Activated CD4-positive, CD25-positive, alpha-beta regulatory T cell treated with anti-CD3 and anti-CD28 coated beads, Interleukin-2, amount 50 U/mL, for 72 hours (primary cell): ENCODE results near the gene FBXW4.
"Not testable (repeated sequence)": the region's sequence is repeated elsewhere in the genome, so short reads cannot be mapped to it uniquely, and the experiment has no call there.

Experiments used
- DNase-seq: peaks from one replicate; pipeline ENCODE4 v3.0.0; 2021

FBXW4 gene

DNA sequence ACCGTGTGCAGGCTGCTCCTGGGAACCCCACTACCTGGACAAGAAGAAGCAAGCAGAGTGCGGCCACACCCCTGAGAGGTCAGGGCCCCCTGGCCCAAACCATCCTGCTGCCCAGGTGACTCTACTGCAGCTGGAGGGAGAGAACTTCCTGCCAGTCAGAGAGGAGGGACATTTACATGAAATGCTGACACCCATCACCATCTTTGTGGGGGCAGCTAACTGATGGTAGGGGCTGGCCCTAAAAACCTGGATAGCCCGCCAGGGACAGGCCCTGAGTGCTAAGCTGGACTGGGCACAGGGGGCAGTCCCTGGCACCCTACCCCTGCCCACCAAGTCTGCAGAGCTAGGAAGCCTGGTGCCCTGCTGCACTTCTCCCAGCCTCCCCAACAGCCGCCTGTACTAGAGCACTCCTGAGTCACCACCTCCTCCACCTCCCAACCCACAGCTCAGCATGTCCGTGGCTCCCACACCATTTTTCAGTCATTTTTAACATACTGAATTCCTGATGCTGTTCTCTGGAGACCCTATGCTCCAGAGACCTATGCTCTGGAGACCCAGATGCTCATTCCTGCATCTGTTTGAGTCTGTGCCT lies 79.3 kb downstream of the FBXW4 start:
- DNase-seq: no peak

DNA sequence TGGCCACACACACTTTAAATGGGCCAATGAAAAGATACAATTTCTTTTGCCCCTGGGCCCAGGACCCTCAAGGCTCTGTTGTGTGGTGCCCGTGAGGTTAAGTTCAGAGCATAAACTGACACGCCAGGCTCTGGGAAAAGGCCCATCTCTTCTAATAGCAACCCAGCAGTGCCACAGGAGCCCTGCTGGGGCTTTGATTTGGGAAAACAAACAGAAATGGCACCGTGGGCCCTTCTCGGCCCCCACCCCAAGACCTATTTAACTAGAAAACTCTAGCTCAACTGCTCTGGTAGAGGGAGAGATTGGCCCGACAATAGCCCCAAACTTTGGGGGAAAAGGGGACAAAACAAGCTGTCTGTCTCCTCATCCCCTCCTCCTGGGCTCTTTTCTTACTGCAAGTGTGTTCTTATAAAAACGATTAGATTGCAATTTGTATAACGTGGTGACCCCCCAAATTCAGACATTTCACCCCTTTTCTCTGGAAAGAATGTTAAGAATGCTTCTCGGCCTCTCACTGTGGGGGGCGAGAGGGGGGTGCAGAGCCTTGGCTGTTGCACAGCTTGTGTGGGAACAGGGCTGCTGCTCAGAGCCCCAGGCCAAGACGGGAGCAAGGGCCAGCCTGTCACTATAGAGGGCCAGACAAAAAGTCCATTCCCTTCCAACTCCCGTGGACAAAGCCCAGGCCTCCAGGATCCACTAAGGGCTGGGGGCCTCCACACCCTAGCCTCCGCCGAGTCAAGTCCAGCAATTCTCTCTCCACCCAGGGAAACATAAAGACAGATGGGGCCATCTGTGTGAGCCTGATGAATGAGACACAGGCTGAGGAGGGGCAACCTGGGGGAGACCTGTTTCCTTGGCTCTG lies 80.1 kb downstream of the FBXW4 start:
- no peak for DNase-seq

DNA sequence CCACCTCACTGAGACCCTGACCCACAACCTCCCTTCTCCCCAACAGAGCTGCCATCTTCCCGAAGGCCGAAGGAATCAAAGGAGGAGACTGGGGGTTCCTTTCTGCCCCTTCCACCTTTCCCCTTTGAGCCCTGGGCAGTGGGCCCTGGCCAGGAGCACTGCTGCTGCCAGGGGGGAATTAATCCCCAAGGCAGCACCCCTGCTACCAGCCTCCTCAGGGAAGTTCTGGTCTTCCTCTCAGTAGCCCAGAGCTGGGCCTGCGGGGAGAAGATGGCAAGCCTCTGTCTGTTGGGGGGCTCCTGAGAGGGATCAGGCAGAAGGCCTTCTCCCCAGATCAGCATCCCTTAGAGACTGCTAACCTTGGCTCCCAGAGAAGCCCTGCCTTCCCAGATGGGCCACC lies 81.3 kb downstream of the FBXW4 start:
- DNase-seq: no peak

DNA sequence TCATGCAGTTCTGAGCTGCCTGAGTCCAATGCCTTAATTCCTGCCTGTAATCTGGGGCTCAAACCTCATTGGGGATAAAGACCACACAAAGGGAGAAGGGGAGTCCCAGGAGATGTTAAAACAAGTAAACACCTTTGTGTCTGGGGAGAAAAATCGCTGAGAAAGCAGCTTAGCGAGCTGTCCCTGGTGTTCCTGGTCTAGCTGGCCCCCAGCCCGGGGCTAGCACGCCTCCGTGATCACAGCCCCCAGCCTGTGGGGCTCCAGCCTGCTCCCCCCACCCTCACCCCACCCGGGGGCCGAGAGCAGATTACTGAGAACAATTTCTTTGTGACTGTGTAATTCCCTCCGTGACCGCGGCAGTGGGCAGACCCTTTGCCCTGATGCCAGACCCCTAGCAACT lies 82.1 kb downstream of the FBXW4 start:
- DNase-seq: no peak

DNA sequence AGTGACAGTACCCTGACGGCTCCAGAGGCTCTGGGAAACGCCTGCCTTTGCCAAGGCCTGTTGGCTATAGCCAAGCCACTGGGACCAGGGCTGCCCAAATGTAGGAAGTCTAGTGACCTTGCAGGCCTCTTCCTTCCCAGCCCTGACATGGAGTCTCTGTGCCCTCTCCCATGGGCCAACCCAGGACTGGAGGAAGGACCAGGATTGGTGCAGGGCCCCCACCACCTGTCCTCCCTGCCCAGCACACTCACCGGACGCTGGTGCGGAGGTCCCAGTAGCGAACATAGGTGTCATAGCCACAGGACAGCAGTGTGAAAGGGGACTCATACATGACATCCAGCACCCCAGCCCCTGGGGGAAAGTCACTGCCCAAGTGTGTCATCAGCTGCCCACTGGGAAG lies 82.9 kb downstream of the FBXW4 start:
- no peak for DNase-seq

DNA sequence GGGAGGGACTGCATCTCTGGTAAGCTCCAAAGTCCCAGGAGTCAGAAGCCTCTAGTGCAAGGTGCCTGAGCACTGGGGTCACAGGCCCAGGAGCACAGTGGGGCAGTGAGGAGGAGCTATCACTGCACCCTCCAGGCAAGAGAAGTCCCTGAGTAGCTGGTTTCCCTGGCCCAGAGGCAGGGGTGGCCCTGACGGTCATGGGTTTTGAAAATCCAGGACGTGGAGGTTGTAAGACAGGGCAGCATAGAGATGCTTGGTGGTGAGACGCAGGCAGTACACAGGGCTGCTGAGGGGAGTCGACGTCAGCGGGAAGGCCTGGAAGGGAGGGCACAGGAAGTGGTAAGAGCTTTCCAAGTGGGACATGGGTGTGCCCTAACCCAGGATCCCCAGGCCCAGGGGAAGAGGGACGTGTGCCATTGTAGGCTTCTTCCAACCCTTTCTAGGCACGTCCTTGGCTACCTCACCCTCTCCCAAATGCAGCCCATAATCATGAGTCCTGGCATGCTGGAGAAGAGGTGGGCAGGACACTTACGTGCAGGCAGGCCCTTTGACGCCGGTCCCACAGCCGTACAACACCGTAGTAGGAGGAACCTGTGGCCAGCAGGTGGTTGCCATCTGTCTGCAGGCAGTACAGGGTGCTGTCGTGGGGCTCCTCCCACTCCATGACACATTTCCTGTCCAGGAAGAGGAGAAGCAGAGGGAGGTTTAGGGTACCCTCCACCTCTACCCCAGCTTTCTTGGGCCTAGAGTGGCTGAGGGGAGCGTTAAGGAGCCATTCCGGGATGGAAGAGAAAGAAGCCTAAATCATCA lies 83.7 kb downstream of the FBXW4 start:
- no peak for DNase-seq

DNA sequence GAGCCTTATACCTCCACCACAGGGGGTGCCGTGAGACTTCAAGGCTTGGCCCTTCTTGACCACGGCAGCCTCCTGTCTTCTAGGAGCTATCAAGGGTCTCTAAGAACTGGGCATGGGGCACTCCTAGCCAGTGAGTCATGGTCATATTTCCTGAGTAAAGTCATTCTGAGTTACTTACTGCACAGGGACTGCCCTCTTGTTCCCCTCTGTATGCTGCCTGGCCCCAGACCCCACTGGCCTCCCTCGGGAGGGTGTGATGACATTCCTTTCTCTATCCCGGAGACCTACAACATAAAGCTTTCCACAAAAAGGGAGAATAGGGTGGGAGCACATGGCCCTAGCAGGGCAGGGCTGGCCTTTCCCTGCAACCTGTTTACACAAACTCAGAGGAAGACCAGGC lies 85.5 kb downstream of the FBXW4 start:
- no peak for DNase-seq

DNA sequence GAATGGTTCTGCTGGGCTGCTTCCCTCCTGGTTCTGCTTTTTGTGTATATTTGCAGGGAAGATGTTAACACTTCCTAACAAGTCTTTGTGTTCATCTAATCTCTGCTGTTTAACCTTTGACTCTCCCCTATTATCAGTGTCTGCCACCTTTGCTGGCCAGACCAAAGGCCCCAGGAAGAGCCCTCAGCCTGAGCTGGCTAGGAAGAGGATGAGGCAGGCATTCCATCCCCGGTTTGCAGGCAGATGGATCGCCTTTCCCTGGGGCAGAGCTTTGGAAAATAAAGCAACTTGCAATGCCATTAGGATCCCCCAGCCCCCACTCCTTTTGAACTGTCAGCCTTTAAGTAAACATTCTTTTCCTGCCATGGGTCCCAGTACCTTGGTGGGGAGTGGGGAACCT lies 87.8 kb downstream of the FBXW4 start:
- no peak for DNase-seq

DNA sequence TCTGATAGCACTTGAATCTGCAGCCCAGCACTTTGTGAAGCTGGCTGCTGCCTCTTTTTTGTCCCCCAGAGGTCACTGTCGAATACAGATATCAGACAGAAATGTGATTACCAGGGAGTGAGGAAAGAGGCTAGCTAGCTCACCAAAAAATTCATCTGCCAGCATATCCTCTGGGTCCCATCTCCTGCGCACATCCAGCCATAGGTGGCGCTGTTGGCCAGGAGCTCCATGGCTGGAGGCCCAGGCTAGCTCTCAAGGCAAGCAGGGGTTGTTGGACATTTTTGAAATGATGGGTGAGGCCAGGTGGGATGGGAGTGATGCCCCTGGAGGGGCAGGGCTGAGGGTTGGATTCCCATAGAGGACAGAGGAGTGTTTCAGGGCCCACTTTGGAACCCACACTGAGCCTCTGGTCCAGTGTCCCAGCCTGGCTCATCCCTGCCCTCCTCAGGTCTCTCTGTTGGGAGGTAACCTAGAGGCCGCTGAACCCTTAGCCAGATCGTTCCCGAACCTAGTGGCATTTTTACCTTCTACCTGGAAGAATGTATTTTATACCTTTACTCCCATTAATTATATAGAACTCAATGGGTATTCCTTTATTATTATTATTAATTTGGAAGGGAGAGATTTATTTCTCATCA lies 92.1 kb downstream of the FBXW4 start:
- peak; percentile 74 for DNase-seq

DNA sequence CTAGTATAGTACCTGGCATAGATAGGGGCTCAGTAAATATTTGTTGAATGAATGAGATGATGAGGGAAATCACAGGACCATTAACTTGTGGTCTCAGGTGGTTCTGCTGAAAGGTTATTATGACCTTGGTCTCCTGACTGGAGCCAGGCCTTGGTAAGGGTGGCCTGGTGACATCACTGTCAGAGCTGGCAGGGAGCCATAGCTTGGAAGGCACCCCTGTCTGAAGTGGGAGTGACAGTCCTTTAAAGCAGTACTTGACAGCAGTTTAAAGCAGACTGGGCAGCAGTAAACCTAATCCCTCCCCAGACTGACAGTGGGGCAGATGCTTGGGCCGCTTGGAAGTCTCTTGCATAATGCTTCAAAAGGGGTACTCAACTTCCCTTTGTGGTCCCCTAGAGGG lies 93.4 kb downstream of the FBXW4 start:
- no peak for DNase-seq

DNA sequence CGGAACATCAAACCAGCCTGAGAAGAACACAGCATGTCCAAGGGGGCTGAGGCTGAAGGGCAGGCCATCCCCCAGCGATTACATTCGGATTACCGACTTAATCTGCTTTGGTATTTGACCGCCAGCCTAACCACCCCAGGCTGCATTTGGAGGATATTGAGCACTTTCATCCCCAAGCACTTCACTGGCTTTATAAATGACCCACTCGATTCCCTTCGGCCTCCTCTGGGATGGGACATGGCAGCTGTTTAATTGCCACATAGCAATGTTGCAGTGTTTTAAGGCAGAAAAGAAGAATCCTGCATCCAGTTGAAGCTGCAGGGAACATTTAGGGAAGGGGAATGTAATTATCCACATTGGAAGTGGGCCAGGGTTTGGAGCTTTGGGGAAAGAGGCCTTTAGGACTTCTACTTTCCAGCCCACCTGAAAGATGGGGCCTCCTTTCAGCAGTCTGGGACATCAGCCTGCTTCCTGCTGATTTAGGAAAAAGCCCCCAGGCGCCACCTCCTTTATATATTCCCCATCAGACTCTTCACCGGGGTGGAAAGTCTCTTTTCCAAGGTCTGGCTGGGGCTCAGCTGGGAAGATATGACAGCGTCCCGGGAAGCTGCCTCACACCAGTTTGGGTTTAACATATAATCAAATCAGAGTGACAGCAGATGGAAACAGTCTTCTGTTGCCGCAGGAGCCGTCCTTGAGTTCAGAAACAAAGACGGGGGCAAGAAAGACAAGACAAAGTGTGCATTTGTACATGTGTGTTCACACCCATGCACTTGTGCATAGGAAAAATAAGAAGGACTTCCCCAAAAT lies 97.7 kb downstream of the FBXW4 start:
- no peak for DNase-seq

DNA sequence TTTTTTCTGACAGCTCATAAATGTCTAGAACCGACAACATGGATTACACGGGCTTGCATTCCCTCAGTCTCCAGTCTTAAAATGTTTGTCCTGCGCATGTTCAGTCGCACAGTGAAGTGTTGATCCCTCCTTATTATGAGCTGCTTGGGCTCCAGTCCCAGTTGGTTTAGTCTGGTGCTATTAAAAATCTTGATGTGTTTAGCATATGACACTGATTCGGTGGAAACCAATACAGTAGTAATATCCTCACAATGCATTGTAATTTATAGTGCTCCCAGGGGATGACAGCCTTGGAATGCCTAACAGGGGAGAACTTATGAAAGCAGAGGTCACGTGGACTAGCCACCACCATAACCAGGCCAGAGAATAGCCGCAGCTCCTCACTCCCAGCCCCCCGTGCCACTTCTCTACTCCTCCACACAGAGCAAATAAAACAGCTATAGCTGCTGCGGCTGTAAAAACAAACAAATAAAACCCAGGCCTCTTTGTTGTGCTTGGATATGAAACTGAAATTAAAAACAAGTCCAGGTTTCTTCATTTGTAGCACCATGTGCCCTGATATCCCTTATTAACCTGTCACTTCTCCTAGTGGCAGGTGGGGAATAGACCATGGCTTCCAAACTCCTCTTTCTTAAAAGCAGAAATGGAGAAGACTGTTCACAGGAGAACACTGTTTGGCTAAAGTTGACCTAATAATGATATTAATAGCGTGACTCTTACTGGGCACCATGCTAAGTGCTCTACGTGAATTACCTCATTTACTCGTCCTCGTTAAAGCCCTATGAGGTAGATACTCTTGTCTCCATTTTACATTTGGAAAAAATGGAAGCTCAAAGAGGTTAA lies 99.2 kb downstream of the FBXW4 start:
- DNase-seq: no peak

DNA sequence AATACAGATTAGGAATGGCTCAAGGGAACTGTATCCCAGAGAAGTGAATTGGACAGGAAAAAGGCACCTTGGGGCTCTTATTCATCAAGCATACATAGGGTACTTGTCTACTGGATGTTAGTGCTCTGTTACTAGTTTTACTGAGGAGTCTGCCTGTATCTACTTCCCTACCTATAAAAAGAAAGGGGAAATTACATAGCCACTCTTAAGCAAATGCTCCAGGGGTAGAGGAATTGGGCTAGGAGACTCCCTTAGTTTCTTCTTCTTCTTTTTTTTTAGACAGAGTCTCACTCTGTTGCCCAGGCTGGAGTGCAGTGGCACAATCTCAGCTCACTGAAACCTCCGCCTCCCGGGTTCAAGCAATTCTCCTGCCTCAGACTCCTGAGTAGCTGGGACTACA lies 101.6 kb downstream of the FBXW4 start:
- DNase-seq: not testable (repeated sequence)

DNA sequence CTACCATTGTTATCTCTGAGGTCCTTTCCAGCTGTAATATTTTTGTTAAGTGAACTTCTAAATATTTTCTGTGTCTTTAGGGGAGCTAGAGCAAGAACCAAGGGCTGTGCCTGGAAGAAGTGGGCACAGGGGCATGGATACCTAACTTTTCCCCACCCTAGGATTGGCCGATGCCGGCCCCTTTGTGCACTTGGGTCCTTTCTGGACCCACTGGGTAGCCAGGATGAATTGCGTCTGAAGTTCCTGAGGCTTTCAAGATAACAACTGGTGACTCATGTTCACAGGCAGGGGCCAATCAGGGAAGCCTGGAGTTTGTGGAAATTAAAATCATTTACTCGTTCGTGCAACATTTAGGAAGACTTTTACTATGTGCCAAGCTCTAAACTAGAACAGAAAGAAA lies 106.1 kb downstream of the FBXW4 start:
- DNase-seq: no peak

DNA sequence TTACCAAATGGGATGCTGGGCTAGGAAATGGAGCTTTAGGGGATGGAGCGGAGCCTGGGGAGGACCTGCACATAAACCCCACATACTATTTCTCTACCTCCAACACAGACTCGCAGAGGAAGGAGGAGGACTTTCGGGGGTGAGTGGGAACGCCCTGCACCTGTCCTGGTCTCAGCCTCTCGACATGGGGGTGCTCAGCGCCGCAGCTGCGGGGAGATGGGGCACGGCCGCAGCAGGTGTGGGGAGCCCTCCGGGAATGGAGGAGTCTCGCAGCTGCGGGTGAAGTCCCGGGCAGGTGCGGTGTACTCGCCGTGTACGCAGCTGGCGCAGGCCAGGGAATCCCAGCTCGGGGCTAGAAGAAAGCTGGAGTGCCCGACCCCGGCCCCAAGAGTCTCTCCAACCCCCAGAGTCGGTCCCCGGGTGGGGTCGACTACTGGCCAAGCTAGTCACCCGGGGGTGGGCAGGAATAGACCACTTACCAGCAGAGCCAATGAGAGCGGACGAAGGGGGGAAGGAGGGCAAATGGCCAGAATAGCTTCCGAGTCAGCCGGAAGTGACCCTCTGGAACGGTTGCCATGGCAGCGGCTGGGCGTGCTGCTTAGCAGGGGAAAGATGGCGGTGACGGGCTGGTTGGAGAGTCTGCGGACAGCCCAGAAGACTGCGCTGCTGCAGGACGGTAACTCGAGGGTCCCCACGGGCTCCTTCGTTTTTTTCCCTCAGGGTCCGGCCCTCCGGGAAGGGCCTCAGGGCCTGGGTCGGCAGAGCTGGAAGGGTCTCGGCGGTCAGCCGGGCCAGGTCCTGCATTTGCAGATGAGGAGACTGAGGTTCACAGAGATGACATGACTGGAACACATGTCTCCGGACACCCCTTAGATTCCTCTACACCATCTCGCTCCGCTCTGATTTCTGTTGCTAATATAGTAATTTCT lies 107.0 kb downstream of the FBXW4 start, which contains the start of the genes DPCD and POLL:
DPCD (plus strand) TSS at position 597 of the 929 bp plus-strand sequence; CDS start at position 613, 16 bp downstream.
POLL (minus strand) TSS at position 533 of the 929 bp plus-strand sequence. CDS start 897 bp downstream, outside the sequence.
- peak; percentile 92 for DNase-seq

DNA sequence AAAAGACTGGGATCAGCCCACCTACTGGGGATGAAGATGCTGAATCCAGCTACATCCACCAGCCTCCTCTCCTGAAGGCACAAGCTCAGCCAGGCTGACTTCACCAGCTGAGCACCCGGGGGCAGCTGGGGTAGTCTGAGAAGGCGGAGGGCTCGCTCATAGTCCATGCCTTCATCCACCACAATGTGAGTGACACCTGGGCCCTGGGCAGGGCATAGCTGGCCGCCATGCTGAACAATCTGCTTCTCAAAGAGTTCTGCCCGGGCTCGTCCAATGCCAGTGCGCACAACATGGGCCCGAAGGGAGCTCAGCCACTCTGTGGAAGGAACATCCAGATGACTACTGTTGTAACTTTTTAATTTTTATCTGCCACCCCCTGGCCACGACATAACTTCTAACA lies 109.1 kb downstream of the FBXW4 start:
- DNase-seq: no peak

DNA sequence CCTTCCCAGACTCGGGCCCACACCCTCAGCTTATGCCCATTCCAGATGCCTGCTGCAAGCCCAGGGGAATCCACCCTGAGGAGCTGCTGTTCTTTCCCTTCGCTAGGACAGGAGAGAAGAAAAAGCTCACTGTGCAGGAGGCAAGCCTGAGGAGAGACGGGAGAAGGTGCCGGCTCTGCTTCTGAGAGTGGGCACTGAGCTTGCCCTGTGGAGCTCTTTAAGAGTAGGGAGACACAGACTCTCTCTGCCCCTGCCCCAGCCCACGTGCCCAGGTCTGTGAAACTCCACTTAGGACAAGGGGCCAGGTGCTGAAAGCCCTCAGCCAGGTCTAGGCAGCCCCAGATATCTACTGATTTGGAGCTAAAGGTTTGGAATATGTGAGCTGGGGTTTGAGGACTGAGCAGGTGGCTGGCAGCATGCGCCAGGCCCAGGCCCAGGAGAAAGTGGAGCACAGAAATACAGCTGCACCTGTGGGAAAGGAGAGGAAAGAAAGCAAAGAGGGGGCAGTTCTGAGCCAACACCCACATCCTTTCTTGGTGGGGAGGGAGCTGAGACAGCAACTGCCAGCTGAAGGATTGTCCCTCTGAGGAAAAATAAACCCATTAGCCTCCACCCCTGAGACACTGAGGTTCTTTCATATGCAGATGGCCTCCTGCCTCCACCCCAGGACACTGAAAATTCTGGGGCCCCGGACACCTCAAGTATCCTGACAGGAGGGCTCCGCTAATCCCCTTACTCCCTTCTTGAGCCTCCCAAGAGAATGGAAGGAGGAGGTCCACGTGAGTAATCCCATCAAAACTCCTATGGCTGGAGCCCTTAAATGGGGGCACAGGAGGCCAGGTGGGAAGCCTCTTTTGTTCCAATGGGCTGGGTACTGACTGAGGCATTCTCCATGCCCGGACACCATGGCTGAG lies 114.2 kb downstream of the FBXW4 start:
- DNase-seq: no peak

DNA sequence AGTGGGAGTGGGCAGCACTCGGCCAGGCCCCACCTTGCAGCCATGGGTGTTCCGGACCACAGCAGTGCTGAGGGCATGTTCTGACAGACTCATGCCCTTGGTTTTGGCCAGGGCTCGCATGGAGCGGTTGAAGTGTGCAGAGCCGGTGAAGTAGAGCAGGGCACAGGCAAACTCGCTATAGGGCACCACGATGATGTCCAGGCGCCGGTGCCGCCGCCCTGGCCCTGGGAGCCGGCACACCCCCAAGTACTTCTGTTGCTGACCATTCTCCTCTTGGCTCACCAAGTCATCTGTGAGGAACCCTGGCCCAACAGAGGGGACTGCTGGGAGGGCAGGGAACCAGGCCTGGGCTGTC lies 115.5 kb downstream of the FBXW4 start:
- no peak for DNase-seq
